HL-60 (cell line): Measurements from ENCODE around the gene GNAI2.

ENCODE experiments used
- CTCF ChIP-seq: IDR thresholded peaks from one replicate; pipeline ENCODE4 v1.5.1; 2011; ENCODE audit warnings: low read length, control low read depth, inconsistent platforms; ENCODE audit not compliant: insufficient read depth
- POLR2AphosphoS5 ChIP-seq: IDR thresholded peaks from 2 replicates; pipeline ENCODE4 v1.6.1; 2012; ENCODE audit warnings: low read depth
- REST ChIP-seq: IDR thresholded peaks from 2 replicates; pipeline ENCODE4 v1.6.1; 2012; ENCODE audit warnings: low read depth; ENCODE audit not compliant: insufficient replicate concordance
- SPI1 ChIP-seq: IDR thresholded peaks from 2 replicates; pipeline ENCODE4 v1.6.1; 2012; ENCODE audit warnings: low read depth, mild to moderate bottlenecking, borderline replicate concordance

DNA sequence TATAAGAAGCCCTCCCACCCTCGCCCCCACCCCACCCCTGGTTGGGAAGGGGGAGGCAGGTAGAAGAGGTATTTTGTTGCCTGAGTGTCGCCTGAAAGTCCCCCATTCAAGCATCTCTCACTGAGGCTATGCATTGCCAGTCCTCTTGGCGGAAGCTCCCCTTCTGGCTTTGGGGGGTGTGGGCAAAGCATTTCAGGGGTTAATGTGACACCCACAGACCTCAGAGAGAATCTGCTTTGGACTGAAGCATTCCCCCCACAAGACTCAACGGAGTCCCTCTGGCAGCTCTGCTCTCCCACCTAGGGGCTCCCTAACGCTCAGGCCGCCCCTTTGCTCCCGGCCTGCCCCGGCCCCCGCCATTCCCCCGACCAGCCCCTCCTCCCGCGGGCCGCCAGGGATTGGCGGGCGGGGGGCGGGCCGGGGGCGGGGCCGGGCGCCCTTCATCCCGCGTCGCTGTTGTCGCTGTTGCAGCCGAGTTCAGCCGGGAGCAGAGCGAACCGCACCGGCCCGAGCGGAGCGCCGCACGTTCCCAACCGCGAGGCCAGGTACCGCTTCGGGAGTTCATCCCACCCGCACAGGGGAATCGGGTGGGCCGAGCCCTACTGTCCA lies 31.1 kb upstream of the GNAI2 start, which contains the start of gene SLC38A3:
- TF ChIP-seq REST (no peak), CTCF (no peak), POLR2AphosphoS5 (no peak), SPI1 (no peak)
